K562 (cell line): Measurements from ENCODE around the gene LRFN2. TPM values are rescaled to one million over a fixed set of nuclear protein-coding genes. Genes with fewer than 3 reads are reported as not detected.

Experiments used
- ARHGAP35 ChIP-seq: fragments of 450-650 bp; IDR thresholded peaks from 2 replicates; pipeline ENCODE4 v1.6.1; 2018; ENCODE audit not compliant: partially characterized antibody
- ATF1 ChIP-seq, 2 experiments: fragments of 450-650 bp in 1 of 2; IDR thresholded peaks; 2 replicates each; pipeline ENCODE4 v1.6.1; 2016; ENCODE audit warnings: missing compliant biosample characterization in 1 of 2, missing genetic modification characterization in 1 of 2
- CBFA2T2 ChIP-seq: fragments of 450-650 bp; conservative IDR thresholded peaks from 2 replicates; pipeline ENCODE4 v1.6.1; 2017; ENCODE audit warnings: mild to moderate bottlenecking
- CEBPG ChIP-seq, 3 experiments: fragments of 200-800 bp in 1 of 3; sonication (Bioruptor generic) in 1 of 3; sonication (generic) in 1 of 3; formaldehyde crosslinking in 1 of 3; IDR thresholded peaks in 2 of 3; conservative IDR thresholded peaks in 1 of 3; 2 replicates each; pipeline versions ENCODE4 v1.6.1 to v1.8.0; 2016 to 2022; ENCODE audit warnings: missing compliant biosample characterization in 2 of 3, missing genetic modification characterization in 2 of 3, mild to moderate bottlenecking in 1 of 3, missing genetic modification reagents in 1 of 3
- EP300 ChIP-seq: IDR thresholded peaks from 2 replicates; pipeline ENCODE4 v1.6.1; 2012; ENCODE audit warnings: low read length, improper control_type of control experiment
- GATAD2B ChIP-seq: fragments of 450-650 bp; IDR thresholded peaks from 2 replicates; pipeline ENCODE4 v1.6.1; 2017; ENCODE audit warnings: mild to moderate bottlenecking, borderline replicate concordance
- LCOR ChIP-seq: sonication (generic); formaldehyde crosslinking; IDR thresholded peaks from 2 replicates; pipeline ENCODE4 v1.8.0; 2022; ENCODE audit warnings: mild to moderate bottlenecking, missing genetic modification reagents
- MAZ ChIP-seq, 2 experiments: fragments of 450-650 bp in 1 of 2; sonication (generic) in 1 of 2; formaldehyde crosslinking; IDR thresholded peaks in 1 of 2; conservative IDR thresholded peaks in 1 of 2; 2 replicates each; pipeline versions ENCODE4 v1.4.0 to v1.5.0; 2020; ENCODE audit warnings: mild to moderate bottlenecking in 1 of 2, missing genetic modification reagents in 1 of 2
- NFIC ChIP-seq: fragments of 450-650 bp; IDR thresholded peaks from 2 replicates; pipeline ENCODE4 v1.6.1; 2017; ENCODE audit warnings: mild to moderate bottlenecking, inconsistent platforms
- PATZ1 ChIP-seq: fragments of 250-450 bp; sonication (Bioruptor Pico); IDR thresholded peaks from 2 replicates; pipeline ENCODE4 v1.5.0; 2020; ENCODE audit warnings: mild to moderate bottlenecking, borderline replicate concordance
- PBX2 ChIP-seq, 2 experiments: IDR thresholded peaks in 1 of 2; conservative IDR thresholded peaks in 1 of 2; 2 replicates each; pipeline ENCODE4 v1.6.1; 2016; ENCODE audit warnings: low read depth in 2 of 2, mild to moderate bottlenecking in 1 of 2, missing compliant biosample characterization in 1 of 2, missing genetic modification characterization in 1 of 2, moderate library complexity in 1 of 2
- PML ChIP-seq: IDR thresholded peaks from 2 replicates; pipeline ENCODE4 v1.6.1; 2012; ENCODE audit warnings: low read length, inconsistent platforms
- PTBP1 ChIP-seq: fragments of 200-400 bp; formaldehyde crosslinking; IDR thresholded peaks from 2 replicates; pipeline ENCODE4 v1.6.1; 2017; ENCODE audit warnings: low read depth, low read length
- SRSF7 ChIP-seq: fragments of 200-400 bp; formaldehyde crosslinking; optimal IDR thresholded peaks from 2 replicates; pipeline ENCODE3; 2017; ENCODE audit warnings: mild to moderate bottlenecking, low read depth, low read length
- U2AF1 ChIP-seq: fragments of 200-400 bp; formaldehyde crosslinking; optimal IDR thresholded peaks from 2 replicates; pipeline ENCODE3; 2017; ENCODE audit warnings: mild to moderate bottlenecking, low read depth, low read length, moderate library complexity
- ZNF184 ChIP-seq: sonication (generic); formaldehyde crosslinking; IDR thresholded peaks from 2 replicates; pipeline ENCODE4 v1.5.0; 2020; ENCODE audit warnings: missing genetic modification reagents
- ZNF551 ChIP-seq: fragments of 250-450 bp; sonication (Bioruptor Pico); IDR thresholded peaks from 2 replicates; pipeline ENCODE4 v1.5.0; 2021; ENCODE audit warnings: mild to moderate bottlenecking, moderate library complexity
- ZNF57 ChIP-seq: fragments of 450-650 bp; formaldehyde crosslinking; IDR thresholded peaks from 2 replicates; pipeline ENCODE4 v1.4.0; 2020; ENCODE audit warnings: mild to moderate bottlenecking, moderate library complexity
- ZNF639 ChIP-seq, 2 experiments: fragments of 200-800 bp in 1 of 2; sonication (Bioruptor generic) in 1 of 2; sonication (generic) in 1 of 2; formaldehyde crosslinking in 1 of 2; IDR thresholded peaks in 1 of 2; conservative IDR thresholded peaks in 1 of 2; 2 replicates each; pipeline versions ENCODE4 v1.5.0 to v1.6.1; 2016 to 2020; ENCODE audit warnings: missing compliant biosample characterization in 1 of 2, missing genetic modification characterization in 1 of 2, missing genetic modification reagents in 1 of 2
- ZNF766 ChIP-seq: fragments of 200-800 bp; sonication (Bioruptor generic); conservative IDR thresholded peaks from 2 replicates; pipeline ENCODE4 v1.6.1; 2016; ENCODE audit warnings: missing genetic modification characterization, missing compliant biosample characterization
- polyA plus RNA-seq, 8 experiments: library from polyadenylated mRNA; depleted of rRNA in 4 of 8; stranded (reverse) in 5 of 8; unstranded in 3 of 8; fragments of >200 nt; fragmentation: Nextera tagmentation in 2 of 8; fragmentation: Illumina TruSeq in 1 of 8; extraction: Ambion mirVana in 2 of 8; extraction: Trizol in 1 of 8; gene quantifications; 2 replicates each; pipeline versions ENCODE4 v1.2.1 to v1.2.3, GENCODE V29; 2011 to 2014; ENCODE audit warnings: inconsistent platforms in 1 of 8, missing spikeins in 1 of 8
- total RNA-seq, 7 experiments: library from RNA; depleted of rRNA in 6 of 7; stranded (reverse); fragments of >200 nt in 6 of 7; fragmentation: Illumina TruSeq in 2 of 7; extraction: Trizol in 2 of 7; gene quantifications; 2 replicates each; pipeline versions ENCODE4 v1.2.1 to v1.2.3, GENCODE V29; 2011 to 2021; ENCODE audit warnings: low replicate concordance in 1 of 7

LRFN2 gene
- total and polyA plus RNA-seq, 9 of the 15 experiments (the other 6 are each of a cell fraction or from before 2014, with no cell fraction given) = not detected

GRCh38 chr6:40378071-40378724, 209.0 kb downstream of the LRFN2 start (continued):
- TF ChIP-seq CEBPG (CRISPR knock-in tag; IDR thresholded peaks at IDR 0.05) (peak; percentile 86), CEBPG (tag; conservative IDR thresholded peaks at IDR 0.05 in 1 of 2, IDR thresholded peaks at IDR 0.05 in 1 of 2) (peak; percentile 90 to 93), ATF1 (CRISPR knock-in tag; IDR thresholded peaks at IDR 0.05) (no peak), ATF1 (tag; IDR thresholded peaks at IDR 0.05) (no peak), SRSF7 (no peak), ZNF57 (no peak), LCOR (CRISPR knock-in tag) (no peak), MAZ (CRISPR knock-in tag; conservative IDR thresholded peaks at IDR 0.05 in 1 of 2, IDR thresholded peaks at IDR 0.05 in 1 of 2) (peak; percentile 31 to 35; a peak in 1 of 4 replicates), ARHGAP35 (no peak), GATAD2B (no peak), NFIC (no peak), PML (no peak), CBFA2T2 (peak; percentile 55), ZNF551 (CRISPR knock-in tag) (no peak), ZNF766 (no peak), ZNF184 (no peak), U2AF1 (no peak), PBX2 (CRISPR knock-in tag; IDR thresholded peaks at IDR 0.05; ENCODE audit: low read depth) (no peak; the same call in 1 of the 2 replicates), PBX2 (tag; conservative IDR thresholded peaks at IDR 0.05; ENCODE audit: low read depth) (peak; percentile 94), PTBP1 (no peak), EP300 (peak; percentile 97), ZNF639 (CRISPR knock-in tag; conservative IDR thresholded peaks at IDR 0.05 in 1 of 2, IDR thresholded peaks at IDR 0.05 in 1 of 2) (0 out of 4 replicates have a peak, but pooled peaks of 1 of the 2 experiments have one; percentile 25), PATZ1 (CRISPR knock-in tag) (no peak)
